ENCODE data around the gene SYT14.

The SYT14 gene

DNA sequence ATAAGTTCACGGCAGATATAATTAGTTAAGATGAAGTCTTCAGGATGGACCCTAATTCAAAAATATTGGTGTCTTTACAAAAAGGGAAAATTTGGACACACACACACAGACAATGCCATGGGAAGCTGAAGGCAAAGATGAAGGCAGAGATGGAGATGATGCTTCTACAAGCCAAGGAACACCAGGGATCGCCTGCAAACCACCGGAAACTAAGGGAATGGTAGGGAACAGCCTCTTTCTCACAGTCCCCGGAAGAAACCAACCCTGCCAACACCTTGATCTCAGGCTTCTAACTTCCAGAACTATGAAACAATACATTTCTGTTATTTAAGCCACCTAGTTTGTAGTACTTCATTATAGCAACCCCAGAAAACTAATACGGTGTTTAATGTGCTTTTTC lies 279.5 kb downstream of the SYT14 start:
- TF ChIP-seq, protein P1, sequence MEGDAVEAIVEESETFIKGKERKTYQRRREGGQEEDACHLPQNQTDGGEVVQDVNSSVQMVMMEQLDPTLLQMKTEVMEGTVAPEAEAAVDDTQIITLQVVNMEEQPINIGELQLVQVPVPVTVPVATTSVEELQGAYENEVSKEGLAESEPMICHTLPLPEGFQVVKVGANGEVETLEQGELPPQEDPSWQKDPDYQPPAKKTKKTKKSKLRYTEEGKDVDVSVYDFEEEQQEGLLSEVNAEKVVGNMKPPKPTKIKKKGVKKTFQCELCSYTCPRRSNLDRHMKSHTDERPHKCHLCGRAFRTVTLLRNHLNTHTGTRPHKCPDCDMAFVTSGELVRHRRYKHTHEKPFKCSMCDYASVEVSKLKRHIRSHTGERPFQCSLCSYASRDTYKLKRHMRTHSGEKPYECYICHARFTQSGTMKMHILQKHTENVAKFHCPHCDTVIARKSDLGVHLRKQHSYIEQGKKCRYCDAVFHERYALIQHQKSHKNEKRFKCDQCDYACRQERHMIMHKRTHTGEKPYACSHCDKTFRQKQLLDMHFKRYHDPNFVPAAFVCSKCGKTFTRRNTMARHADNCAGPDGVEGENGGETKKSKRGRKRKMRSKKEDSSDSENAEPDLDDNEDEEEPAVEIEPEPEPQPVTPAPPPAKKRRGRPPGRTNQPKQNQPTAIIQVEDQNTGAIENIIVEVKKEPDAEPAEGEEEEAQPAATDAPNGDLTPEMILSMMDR (IDR thresholded peaks at IDR 0.05; ENCODE audit: low read depth, low read length, missing control alignments): no peak
- H3K4me3 ChIP-seq (ENCODE audit: low read depth, low read length): no peak overlapping the region
- DNase-seq (ENCODE audit: low read depth): no peak

DNA sequence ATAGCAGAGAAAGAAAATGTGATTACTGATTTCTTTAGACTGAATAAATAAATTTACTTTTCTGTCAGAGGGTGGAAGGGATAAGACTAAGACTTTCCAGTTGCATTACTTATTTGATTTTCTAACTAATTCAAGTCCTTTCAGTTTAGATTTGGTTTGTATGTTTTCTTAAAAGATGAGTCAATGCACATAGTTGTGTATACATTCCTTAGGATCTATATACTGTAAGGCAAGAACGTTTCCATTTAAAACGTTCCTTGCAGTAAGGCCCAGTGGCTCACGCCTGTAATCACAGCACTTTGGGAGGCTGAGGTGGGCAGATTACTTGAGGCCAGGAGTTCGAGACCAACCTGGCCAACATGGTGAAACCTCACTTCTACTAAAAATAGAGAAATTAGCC lies 280.0 kb downstream of the SYT14 start:
- TF ChIP-seq, protein P1 (IDR thresholded peaks at IDR 0.05; ENCODE audit: low read depth, low read length, missing control alignments): no peak
- no peak for DNase-seq (ENCODE audit: low read depth)
- H3K4me3 ChIP-seq (ENCODE audit: low read depth, low read length): no peak overlapping the region

Measured in GM12864 (cell line).